ENCODE measurements around the gene FLT3LG.
"Not testable (repeated sequence)": the region's sequence is repeated elsewhere in the genome, so short reads cannot be mapped to it uniquely, and the experiment has no call there.

The FLT3LG gene

GRCh38 chr19:49456326-49456725 lies 17.7 kb upstream of the FLT3LG start:
- DNase-seq (ENCODE audit: low read depth, low spot score) = no peak
- no peak overlapping the region for H3K4me3 ChIP-seq (ENCODE audit: low read length)

GRCh38 chr19:49458567-49458903 lies 15.5 kb upstream of the FLT3LG start:
- H3K4me3 ChIP-seq (ENCODE audit: low read length) = no peak overlapping the region
- DNase-seq (ENCODE audit: low read depth, low spot score) = no peak

GRCh38 chr19:49459388-49459787 lies 14.6 kb upstream of the FLT3LG start:
- H3K4me3 ChIP-seq (ENCODE audit: low read length) = no peak overlapping the region
- DNase-seq (ENCODE audit: low read depth, low spot score) = no peak

GRCh38 chr19:49461130-49461529 lies 12.9 kb upstream of the FLT3LG start:
- not testable (repeated sequence) for H3K4me3 ChIP-seq (ENCODE audit: low read length); DNase-seq (ENCODE audit: low read depth, low spot score)

- no peak overlapping the region for H3K4me3 ChIP-seq (ENCODE audit: low read length)
- DNase-seq (ENCODE audit: low read depth, low spot score) = no peak
These were observed 12.4 kb upstream of the FLT3LG start for GRCh38 chr19:49461656-49462055.

- no peak for DNase-seq (ENCODE audit: low read depth, low spot score)
- H3K4me3 ChIP-seq (ENCODE audit: low read length) = no peak overlapping the region
These were observed 11.5 kb upstream of the FLT3LG start for GRCh38 chr19:49462492-49462891.

- no peak for DNase-seq (ENCODE audit: low read depth, low spot score)
These were observed 9.9 kb upstream of the FLT3LG start for GRCh38 chr19:49463960-49464740.

GRCh38 chr19:49465371-49465770 lies 8.6 kb upstream of the FLT3LG start:
- no peak for DNase-seq (ENCODE audit: low read depth, low spot score)
- no peak overlapping the region for H3K4me3 ChIP-seq (ENCODE audit: low read length)

More at GRCh38 chr19:49463960-49464740, 9.9 kb upstream of the FLT3LG start:
- no peak overlapping the region for H3K4me3 ChIP-seq (ENCODE audit: low read length)

- no peak for DNase-seq (ENCODE audit: low read depth, low spot score)
- H3K4me3 ChIP-seq (ENCODE audit: low read length) = no peak overlapping the region
These were observed 5.8 kb upstream of the FLT3LG start for GRCh38 chr19:49468199-49468598.

- peak; percentile 74 for DNase-seq (ENCODE audit: low read depth, low spot score)
- H3K4me3 ChIP-seq (ENCODE audit: low read length) = no peak overlapping the region
These were observed 5.1 kb upstream of the FLT3LG start for GRCh38 chr19:49468746-49469447.

GRCh38 chr19:49469828-49470614 lies 4.0 kb upstream of the FLT3LG start:
- no peak overlapping the region for H3K4me3 ChIP-seq (ENCODE audit: low read length)
- peak; percentile 58 for DNase-seq (ENCODE audit: low read depth, low spot score)

- no peak overlapping the region for H3K4me3 ChIP-seq (ENCODE audit: low read length)
- no peak for DNase-seq (ENCODE audit: low read depth, low spot score)
These were observed 3.4 kb upstream of the FLT3LG start for GRCh38 chr19:49470615-49470978.

- no peak for DNase-seq (ENCODE audit: low read depth, low spot score)
- H3K4me3 ChIP-seq (ENCODE audit: low read length) = no peak overlapping the region
These were observed 1.1 kb upstream of the FLT3LG start for GRCh38 chr19:49472936-49473335.

GRCh38 chr19:49473501-49473867 lies 531 bp upstream of the FLT3LG start:
- peak overlapping the region; percentile 62 for H3K4me3 ChIP-seq (ENCODE audit: low read length)

GRCh38 chr19:49474542-49474924 lies 518 bp downstream of the FLT3LG start:
- peak overlapping the region; percentile 62 for H3K4me3 ChIP-seq (ENCODE audit: low read length)
- DNase-seq (ENCODE audit: low read depth, low spot score) = no peak

More at GRCh38 chr19:49473501-49473867, 531 bp upstream of the FLT3LG start:
- not testable (repeated sequence) for DNase-seq (ENCODE audit: low read depth, low spot score)

GRCh38 chr19:49475191-49475917 lies 1.3 kb downstream of the FLT3LG start:
- peak overlapping the region; percentile 62 for H3K4me3 ChIP-seq (ENCODE audit: low read length)
- no peak for DNase-seq (ENCODE audit: low read depth, low spot score)

GRCh38 chr19:49475995-49476880 lies 2.2 kb downstream of the FLT3LG start:
- DNase-seq (ENCODE audit: low read depth, low spot score) = no peak
- no peak overlapping the region for H3K4me3 ChIP-seq (ENCODE audit: low read length)

- no peak for DNase-seq (ENCODE audit: low read depth, low spot score)
- H3K4me3 ChIP-seq (ENCODE audit: low read length) = no peak overlapping the region
These were observed 6.1 kb downstream of the FLT3LG start for GRCh38 chr19:49479975-49480628.

Measured in Jurkat, Clone E6-1 (cell line).